Mononuclear cell (primary cell): Measurements from ENCODE around the gene CASZ1. TPM values are rescaled to one million over a fixed set of nuclear protein-coding genes. Genes with fewer than 3 reads are reported as not detected.

Experiments used
- H3K27me3 ChIP-seq: 2 replicates; pipeline ENCODE4 v1.6.0; 2011; ENCODE audit warnings: low read length, control low read depth; ENCODE audit not compliant: insufficient read depth
- H3K4me1 ChIP-seq: 2 replicates; pipeline ENCODE4 v1.5.1; 2011; ENCODE audit warnings: mild to moderate bottlenecking, low read length, control low read depth; ENCODE audit not compliant: insufficient read depth
- H3K4me3 ChIP-seq: 2 replicates; pipeline ENCODE4 v1.5.1; 2011; ENCODE audit warnings: mild to moderate bottlenecking, low read length, moderate library complexity
- H3K9me3 ChIP-seq: 2 replicates; pipeline ENCODE4 v1.5.1; 2011; ENCODE audit warnings: low read depth, mild to moderate bottlenecking, control low read depth, low read length
- total RNA-seq: library from RNA; depleted of rRNA; stranded (reverse); fragments of >200 nt; gene quantifications from one replicate; pipeline ENCODE4 v1.2.3, GENCODE V29; 2012

CASZ1 gene
- total RNA-seq, 1 donor = 18.8 TPM

DNA sequence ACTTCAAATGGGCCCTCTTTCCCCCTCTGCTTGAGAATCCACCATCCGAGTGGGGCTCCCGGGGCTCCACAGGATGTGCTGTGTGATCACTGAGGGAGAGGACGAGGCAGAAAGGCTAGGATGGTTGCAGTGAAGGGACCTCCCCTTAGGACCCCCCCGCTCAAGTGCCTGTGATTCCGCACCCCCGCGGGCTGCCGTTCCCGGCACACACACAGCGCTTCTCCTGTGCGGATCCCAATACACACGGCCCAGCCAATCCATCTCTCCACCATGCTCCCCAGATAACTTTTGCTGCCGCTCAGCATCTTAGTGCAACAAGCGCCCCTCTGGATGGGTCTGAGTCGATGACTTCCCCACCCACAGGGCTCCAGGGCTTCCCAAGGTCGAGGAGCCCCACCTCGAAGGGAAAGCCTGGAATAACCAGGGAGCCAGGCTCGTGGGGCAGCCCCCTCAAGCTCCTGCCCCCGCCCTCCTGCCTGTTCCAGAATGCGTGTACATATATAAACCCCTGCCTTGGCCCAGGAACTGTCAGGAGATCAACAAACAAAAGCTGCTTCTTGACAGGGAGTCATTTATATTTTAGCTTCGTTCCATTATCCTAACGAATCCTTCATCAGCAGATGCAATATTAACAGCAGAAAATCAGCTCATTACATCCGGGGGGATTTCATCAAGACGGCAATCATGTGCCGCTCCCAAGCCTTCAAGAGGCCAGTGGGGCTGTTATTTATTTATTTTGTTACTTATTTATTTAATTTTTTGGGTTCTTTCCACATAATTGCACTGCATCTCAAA lies 83.7 kb downstream of the CASZ1 start:
- Histone ChIP-seq H3K9me3 (no peaks in the 10 kb centered on the region), H3K27me3 (no peaks in the 10 kb centered on the region), H3K4me3 (no peak overlapping the region), H3K4me1 (no peaks in the 10 kb centered on the region)

DNA sequence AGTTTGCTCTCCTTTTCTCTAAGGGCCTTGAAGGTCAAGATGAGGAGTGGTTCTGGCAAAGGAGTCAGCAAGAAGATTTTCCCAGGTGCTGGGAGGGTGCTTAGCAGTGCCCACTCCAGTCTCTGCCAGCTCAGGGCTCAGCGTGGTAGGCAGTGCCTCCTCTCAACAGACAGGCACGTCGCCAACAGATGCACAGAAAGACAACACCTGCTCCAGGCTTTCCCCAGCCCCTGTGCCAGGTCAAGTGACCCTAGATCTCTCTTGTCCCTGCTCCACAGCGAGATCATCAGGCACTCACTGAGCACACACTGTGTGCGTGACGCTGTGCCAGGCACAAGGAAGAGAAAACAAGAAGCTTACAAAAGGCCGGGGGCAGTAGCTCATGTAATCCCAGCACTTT lies 86.0 kb downstream of the CASZ1 start:
- no peaks in the 10 kb centered on the region for H3K27me3 ChIP-seq
- H3K4me1 ChIP-seq = no peaks in the 10 kb centered on the region
- no peaks in the 10 kb centered on the region for H3K9me3 ChIP-seq
- no peak overlapping the region for H3K4me3 ChIP-seq

DNA sequence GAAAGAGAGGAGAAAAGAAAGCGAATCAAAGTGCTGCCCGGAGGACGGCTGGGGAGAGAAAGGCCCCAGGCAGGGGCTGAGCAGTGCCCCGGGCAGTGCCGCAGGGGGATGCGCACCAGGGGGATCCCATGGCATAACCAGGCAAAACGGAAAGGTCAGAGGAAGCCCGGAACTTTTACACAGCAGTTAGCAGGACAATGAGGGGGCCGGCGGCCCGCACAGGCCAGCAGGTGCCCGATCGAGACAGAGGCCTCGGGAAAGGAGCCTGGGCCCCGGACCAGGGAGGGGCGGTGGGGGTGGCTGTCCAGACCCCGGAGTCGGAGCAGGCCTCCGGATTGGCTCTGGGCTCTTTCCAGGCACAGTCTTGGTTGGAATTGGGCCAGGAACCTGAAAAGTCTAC lies 86.8 kb downstream of the CASZ1 start:
- Histone ChIP-seq H3K4me3 (no peak overlapping the region), H3K4me1 (no peaks in the 10 kb centered on the region), H3K9me3 (no peaks in the 10 kb centered on the region), H3K27me3 (no peaks in the 10 kb centered on the region)

GRCh38 chr1:10709165-10709564 lies 87.3 kb downstream of the CASZ1 start:
- H3K4me3 ChIP-seq = no peak overlapping the region
- no peaks in the 10 kb centered on the region for H3K4me1 ChIP-seq
- H3K9me3 ChIP-seq = no peaks in the 10 kb centered on the region
- H3K27me3 ChIP-seq = no peaks in the 10 kb centered on the region

DNA sequence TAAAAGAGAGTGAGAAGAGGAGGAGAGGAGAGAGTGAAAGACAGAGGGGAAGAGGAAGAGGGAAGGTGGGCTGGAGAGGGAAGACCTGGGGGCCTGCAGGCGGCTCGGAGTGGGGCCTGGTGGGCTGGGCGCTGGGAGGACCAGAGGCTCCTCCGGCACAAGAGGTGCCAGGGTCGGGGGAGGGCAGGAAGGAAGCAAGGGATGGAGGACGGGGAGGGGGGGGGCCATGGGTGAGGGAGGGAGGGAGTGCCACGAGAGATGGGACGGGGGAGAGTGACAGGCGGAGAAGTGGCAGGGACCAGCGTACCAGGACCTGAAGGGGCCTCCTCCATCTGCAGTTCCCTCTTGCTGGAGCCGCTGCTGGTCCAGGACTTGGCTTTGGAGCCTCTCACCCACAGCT lies 87.7 kb downstream of the CASZ1 start:
- no peak overlapping the region for H3K4me3 ChIP-seq
- no peaks in the 10 kb centered on the region for H3K4me1 ChIP-seq
- H3K9me3 ChIP-seq = no peaks in the 10 kb centered on the region
- H3K27me3 ChIP-seq = no peaks in the 10 kb centered on the region

DNA sequence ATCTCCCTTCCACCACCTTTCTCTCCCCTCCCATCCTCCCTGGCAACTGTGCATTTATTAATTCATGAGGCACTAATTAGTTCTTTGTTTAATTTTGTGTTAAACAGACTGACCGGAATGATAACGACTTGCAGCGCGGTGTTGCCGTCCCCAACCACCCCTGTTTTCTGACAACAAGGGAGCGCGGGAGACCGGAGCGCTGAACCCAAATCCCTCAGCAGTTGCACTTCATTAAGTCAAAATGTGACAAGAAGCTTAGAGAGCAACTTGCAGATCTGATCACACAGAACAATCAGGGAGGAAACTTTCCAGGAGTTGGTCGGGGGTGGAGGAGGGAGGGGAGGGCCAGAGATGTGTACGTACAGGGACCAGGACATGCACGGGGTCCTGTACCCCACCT lies 89.2 kb downstream of the CASZ1 start:
- H3K27me3 ChIP-seq = no peaks in the 10 kb centered on the region
- H3K9me3 ChIP-seq = no peaks in the 10 kb centered on the region
- H3K4me1 ChIP-seq = no peaks in the 10 kb centered on the region
- no peak overlapping the region for H3K4me3 ChIP-seq

DNA sequence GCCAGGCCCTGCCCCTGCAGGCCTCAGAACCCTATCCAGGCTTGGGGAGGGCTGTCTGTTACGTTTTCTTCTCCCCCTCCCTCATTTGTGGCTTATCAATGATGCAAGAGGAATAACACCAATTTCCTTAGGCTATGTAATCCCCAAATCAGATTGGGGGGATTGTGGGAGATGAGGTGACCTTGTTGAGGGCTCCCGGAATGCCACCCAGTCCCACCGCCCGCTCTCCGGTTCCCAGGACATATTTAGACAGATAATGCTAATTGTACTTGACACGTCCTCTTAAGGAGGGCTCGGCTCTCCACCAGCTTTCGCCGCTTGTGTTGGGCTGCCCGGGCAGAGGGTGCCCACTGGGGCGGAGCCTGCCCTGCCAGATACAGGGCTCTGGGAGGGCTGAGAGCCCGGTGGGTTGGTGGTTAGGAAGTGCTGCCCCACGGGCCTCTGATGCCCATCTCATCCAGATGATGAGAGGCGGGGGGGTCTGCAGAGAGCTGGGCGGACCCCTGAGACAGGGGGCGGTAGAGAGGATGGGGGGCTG lies 90.0 kb downstream of the CASZ1 start:
- Histone ChIP-seq H3K4me3 (no peak overlapping the region), H3K4me1 (no peaks in the 10 kb centered on the region), H3K9me3 (no peaks in the 10 kb centered on the region), H3K27me3 (no peaks in the 10 kb centered on the region)

DNA sequence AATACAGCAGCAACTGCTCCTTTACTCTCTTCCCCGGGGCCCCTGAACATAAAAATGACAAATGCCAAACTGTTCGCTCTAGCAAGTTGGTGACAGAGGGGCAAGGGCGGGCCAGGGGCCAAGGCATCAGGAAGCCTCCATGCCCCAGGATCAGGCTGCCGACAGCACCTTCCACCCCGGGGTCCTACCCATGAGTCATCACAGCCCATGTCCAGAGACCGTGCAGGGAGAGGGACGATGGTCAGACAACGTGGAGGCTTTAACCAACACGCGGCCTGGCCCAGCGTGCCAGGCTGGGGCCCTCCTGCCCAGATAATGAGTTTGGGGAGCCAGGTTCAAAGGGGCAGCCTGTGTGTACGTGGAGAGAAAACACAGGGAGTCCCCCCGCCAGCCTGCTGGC lies 90.5 kb downstream of the CASZ1 start:
- H3K4me1 ChIP-seq = no peaks in the 10 kb centered on the region
- no peak overlapping the region for H3K4me3 ChIP-seq
- H3K27me3 ChIP-seq = no peaks in the 10 kb centered on the region
- no peaks in the 10 kb centered on the region for H3K9me3 ChIP-seq

DNA sequence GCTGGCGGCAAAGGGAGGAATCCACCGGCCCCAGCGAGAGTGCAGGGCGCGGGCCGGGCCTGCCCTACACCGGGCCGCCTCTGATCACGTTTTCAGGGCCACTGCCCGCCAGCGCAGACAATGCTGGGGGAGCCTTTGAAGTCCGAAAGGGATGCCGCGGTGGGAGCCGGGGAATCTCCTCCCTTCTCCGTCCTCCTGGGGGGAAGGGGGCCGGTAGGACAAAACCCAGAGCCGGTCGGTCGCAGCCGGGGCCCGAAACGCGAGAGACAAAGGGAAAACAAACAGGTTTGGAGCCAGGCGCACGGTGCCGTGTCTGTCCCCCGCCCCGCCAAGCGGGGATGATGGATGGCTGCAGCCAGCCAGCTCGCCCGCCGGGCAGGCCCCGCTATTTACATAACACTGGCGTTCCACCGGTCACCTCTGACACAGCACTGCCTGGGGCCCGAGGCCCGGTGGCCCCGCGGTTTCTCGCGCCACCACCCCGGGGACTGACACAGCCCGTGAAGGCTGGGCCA lies 92.0 kb downstream of the CASZ1 start:
- no peaks in the 10 kb centered on the region for H3K9me3 ChIP-seq
- no peaks in the 10 kb centered on the region for H3K27me3 ChIP-seq
- H3K4me1 ChIP-seq = no peaks in the 10 kb centered on the region
- H3K4me3 ChIP-seq = no peak overlapping the region

GRCh38 chr1:10703702-10704101 lies 92.7 kb downstream of the CASZ1 start:
- Histone ChIP-seq H3K9me3 (no peaks in the 10 kb centered on the region), H3K4me3 (no peak overlapping the region), H3K27me3 (no peaks in the 10 kb centered on the region), H3K4me1 (no peaks in the 10 kb centered on the region)

GRCh38 chr1:10701145-10701544 lies 95.3 kb downstream of the CASZ1 start:
- Histone ChIP-seq H3K4me3 (no peak overlapping the region), H3K4me1 (no peaks in the 10 kb centered on the region), H3K27me3 (no peaks in the 10 kb centered on the region), H3K9me3 (no peaks in the 10 kb centered on the region)

GRCh38 chr1:10699470-10699835 lies 97.0 kb downstream of the CASZ1 start:
- no peaks in the 10 kb centered on the region for H3K9me3 ChIP-seq
- no peak overlapping the region for H3K4me3 ChIP-seq
- peaks cover 3% of the 10 kb centered on the region for H3K4me1 ChIP-seq
- no peaks in the 10 kb centered on the region for H3K27me3 ChIP-seq

DNA sequence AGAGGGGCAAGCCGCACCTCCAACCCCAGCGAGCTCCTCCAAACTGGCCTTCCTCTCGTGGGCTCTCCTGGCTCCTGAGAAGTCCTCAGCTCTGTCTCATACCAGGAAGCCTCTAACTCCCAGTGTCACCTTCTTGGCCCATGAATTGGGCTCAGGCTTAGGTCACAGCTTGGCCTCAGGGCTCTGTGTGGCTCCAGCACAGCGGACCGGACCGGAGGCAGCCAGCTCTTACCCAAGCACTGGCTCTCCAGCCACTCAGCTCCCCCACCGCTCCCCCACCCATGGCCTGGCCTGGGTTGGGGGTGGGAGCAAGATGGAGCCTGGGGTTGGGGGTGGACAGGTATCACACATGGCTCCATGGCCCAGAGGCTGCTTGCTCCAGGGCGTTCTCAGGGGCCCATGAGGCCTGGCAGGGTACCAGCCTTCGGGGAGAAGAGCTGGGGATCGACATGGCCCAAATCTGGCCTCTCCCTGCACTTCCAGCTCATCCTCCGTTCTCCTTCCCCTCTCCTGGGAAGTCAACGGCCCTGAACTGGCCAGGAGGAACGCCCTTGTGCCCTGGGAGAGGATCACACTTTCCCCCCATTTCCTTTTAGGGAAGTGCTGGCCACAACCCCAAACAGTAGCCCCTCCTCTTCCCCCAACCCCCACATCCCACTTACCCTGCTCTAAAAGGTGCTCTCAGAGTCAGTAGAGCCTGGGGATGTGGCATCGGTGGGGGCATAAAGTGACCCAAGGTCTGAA lies 97.5 kb downstream of the CASZ1 start:
- Histone ChIP-seq H3K4me1 (peaks cover 3% of the 10 kb centered on the region), H3K4me3 (no peak overlapping the region), H3K9me3 (no peaks in the 10 kb centered on the region), H3K27me3 (no peaks in the 10 kb centered on the region)

DNA sequence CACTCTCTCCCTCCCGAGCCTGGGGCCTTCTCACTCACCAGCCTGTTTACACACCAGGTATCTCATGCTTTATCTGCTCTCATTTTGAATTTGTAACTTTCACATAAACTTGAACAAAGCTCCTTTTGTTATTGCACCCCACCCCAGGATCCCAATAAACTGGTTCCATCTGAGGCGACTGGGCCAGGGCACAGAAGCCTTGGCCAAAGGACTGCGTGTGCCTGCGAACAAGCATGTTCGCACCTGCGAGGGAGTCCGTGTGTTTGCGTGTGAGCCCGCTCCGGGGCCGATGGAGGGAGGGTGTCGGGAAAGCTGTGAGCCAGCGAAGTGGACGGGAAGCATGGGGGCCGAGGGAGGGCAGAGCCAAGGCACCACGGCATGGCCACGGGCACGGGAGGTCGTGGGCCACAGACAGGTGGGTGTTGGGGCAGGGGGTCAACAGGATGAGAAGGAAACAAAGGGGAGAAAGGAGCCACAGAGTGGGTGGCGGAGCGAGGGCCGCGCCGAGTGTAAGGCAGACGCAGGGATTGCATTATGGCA lies 98.8 kb downstream of the CASZ1 start:
- Histone ChIP-seq H3K4me1 (peaks cover 11% of the 10 kb centered on the region), H3K9me3 (no peaks in the 10 kb centered on the region), H3K27me3 (no peaks in the 10 kb centered on the region), H3K4me3 (no peak overlapping the region)

GRCh38 chr1:10696977-10697376 lies 99.5 kb downstream of the CASZ1 start:
- Histone ChIP-seq H3K4me3 (no peak overlapping the region), H3K4me1 (peaks cover 16% of the 10 kb centered on the region), H3K9me3 (no peaks in the 10 kb centered on the region), H3K27me3 (no peaks in the 10 kb centered on the region)
